ENCODE results near the gene GPR141. TPM values are rescaled to one million over a fixed set of nuclear protein-coding genes. Genes with fewer than 3 reads are reported as not detected.

GPR141 gene
- total RNA-seq, result not detected in 2 replicates

GRCh38 chr7:37683246-37684120, at the start of gene GPR141:
Gene GPR141, plus strand, starts transcription at chr7:37683766. Its CDS starts 56,628 bp downstream, at chr7:37740394.

Other genes starting within 250 kb of the GPR141 start
- gene ELMO1, start 234.9 kb upstream of the GPR141 start, total RNA-seq, result not detected in 2 replicates
- gene NME8, start 164.8 kb downstream of the GPR141 start, total RNA-seq, result not detected in 2 replicates
- gene SFRP4, start 233.1 kb downstream of the GPR141 start, total RNA-seq, result 0.79 TPM in 1 of 2 replicates, not detected in the other
- 1.6 TPM in 1 of 2 replicates, not detected in the other for gene EPDR1, start 236.9 kb downstream of the GPR141 start, total RNA-seq

All from placental epithelial cell (primary cell).